ENCODE results near the gene PAX5.
A peak's percentile ranks its signal among the peaks of the same experiment; 100 is the strongest.

Gene PAX5

DNA sequence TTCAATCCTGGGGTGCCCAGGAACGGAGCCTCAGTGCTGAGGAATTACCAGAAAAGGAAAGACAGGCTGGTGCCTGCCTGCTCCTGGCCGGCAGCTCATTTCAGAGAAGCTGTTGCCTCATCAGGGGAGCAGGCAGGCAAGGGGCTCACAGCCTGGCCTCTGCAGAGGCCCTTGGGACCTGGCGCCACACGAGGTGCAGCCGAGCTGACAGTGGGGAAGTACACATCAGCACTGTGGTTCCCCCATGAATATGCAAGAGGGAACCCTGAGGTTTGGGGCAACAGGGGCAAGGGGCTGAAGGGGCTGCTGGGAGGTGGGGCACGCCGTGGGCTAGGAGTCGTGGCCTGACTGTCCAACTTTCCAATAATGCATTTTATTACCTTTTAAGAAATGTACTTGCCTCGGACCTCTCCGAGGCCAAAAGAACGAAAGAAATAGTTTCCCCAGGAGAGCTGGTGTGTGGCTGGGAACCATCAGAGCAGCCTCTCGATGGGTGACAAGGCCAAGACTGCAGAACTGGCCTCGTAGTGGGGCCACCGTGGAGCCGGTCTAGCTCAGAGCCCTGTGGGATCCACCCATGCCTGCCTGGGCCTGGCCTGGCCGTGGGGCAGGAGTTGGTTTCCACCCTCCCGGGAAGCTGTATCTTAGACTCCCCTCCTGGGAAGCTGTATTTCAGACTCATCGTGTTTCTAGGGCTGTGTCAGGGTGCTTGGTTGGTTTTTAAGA, 198.6 kb downstream of the PAX5 start:
- TF ChIP-seq ZBTB20 (tag by site-specific recombination; IDR thresholded peaks at IDR 0.05) (0 out of 2 replicates have a peak, but pooled peaks have one; percentile 12), ZFP69B (tag by site-specific recombination; IDR thresholded peaks at IDR 0.05) (no peak)
- CTCF ChIA-PET: interaction anchor here (0.6 to 1.0 kb wide), 4 partner anchors 38 to 161 kb away, joined by 3 to 5 read pairs (median 3); no protein-coding TSS in a partner anchor
- Histone ChIP-seq H3K36me3 (ENCODE audit: control insufficient read depth in 2 of 2, insufficient read depth in 1 of 2, low read length in 2 of 2) (no peaks in the 10 kb centered on the region), H3K9me3 (ENCODE audit: control insufficient read depth, insufficient read depth, low read depth, low read length) (no peaks in the 10 kb centered on the region), H3K4me1 (ENCODE audit: control insufficient read depth, insufficient read depth, low read length) (no peaks in the 10 kb centered on the region), H3K27ac (ENCODE audit: extremely low read depth, low read depth, low read length) (no peak overlapping the region), H3K4me3 (ENCODE audit: low read depth, low read length) (no peak overlapping the region)
- POLR2A ChIA-PET: no interaction called here

DNA sequence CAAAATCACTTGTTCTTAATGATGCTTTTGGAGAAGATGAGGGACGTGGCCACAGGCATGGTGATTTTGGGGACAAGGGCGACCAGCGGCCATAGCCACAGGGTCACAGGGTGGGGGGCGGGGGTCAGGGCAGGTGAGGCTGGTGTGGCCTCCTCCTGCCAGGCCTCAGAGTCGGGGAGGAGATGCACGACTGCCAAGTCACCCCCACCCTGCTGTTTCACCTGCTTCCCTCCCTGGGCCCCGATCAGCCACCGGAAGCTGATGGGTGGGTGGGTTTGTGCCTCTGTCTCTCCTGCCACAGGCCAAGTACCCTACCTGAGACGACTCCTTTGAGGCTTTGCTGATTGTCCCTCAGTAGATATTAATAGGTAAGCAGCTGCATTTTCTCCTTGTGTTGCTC, 199.3 kb downstream of the PAX5 start:
- H3K9me3 ChIP-seq (ENCODE audit: control insufficient read depth, insufficient read depth, low read depth, low read length): no peaks in the 10 kb centered on the region
- CTCF ChIA-PET: interaction anchor here (0.9 to 1.0 kb wide), 2 partner anchors 158 to 159 kb away, joined by 3 read pairs; no protein-coding TSS in a partner anchor
- POLR2A ChIA-PET: no interaction called here
- H3K4me3 ChIP-seq (ENCODE audit: low read depth, low read length): no peak overlapping the region
- no peaks in the 10 kb centered on the region for H3K4me1 ChIP-seq (ENCODE audit: control insufficient read depth, insufficient read depth, low read length)
- no peaks in the 10 kb centered on the region for H3K36me3 ChIP-seq (ENCODE audit: control insufficient read depth in 2 of 2, insufficient read depth in 1 of 2, low read length in 2 of 2)
- H3K27ac ChIP-seq (ENCODE audit: extremely low read depth, low read depth, low read length): no peak overlapping the region
- TF ChIP-seq, protein P1, sequence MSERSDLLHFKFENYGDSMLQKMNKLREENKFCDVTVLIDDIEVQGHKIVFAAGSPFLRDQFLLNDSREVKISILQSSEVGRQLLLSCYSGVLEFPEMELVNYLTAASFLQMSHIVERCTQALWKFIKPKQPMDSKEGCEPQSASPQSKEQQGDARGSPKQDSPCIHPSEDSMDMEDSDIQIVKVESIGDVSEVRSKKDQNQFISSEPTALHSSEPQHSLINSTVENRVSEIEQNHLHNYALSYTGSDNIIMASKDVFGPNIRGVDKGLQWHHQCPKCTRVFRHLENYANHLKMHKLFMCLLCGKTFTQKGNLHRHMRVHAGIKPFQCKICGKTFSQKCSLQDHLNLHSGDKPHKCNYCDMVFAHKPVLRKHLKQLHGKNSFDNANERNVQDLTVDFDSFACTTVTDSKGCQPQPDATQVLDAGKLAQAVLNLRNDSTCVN (tag by site-specific recombination; optimal IDR thresholded peaks at IDR 0.05): no peak
- TF ChIP-seq ZNF354C (tag by site-specific recombination; IDR thresholded peaks at IDR 0.05; ENCODE audit: borderline replicate concordance, low read depth) (no peak), ZSCAN23 (tag by site-specific recombination; IDR thresholded peaks at IDR 0.05) (no peak), KLF16 (tag by site-specific recombination; IDR thresholded peaks at IDR 0.05) (no peak), ZNF248 (tag by site-specific recombination; IDR thresholded peaks at IDR 0.05) (no peak), ZNF548 (tag by site-specific recombination; IDR thresholded peaks at IDR 0.05) (no peak), ZNF133 (tag by site-specific recombination; IDR thresholded peaks at IDR 0.05) (no peak), ZNF701 (tag by site-specific recombination; IDR thresholded peaks at IDR 0.05) (no peak), ZNF311 (tag by site-specific recombination; IDR thresholded peaks at IDR 0.05; ENCODE audit: borderline replicate concordance) (no peak), PRDM1 (tag by site-specific recombination; IDR thresholded peaks at IDR 0.05) (no peak), ZFHX2 (tag by site-specific recombination; conservative IDR thresholded peaks at IDR 0.05) (no peak), ZNF24 (tag by site-specific recombination; IDR thresholded peaks at IDR 0.05) (no peak), ZNF521 (tag by site-specific recombination; IDR thresholded peaks at IDR 0.05) (no peak)

- H3K9me3 ChIP-seq (ENCODE audit: control insufficient read depth, insufficient read depth, low read depth, low read length): no peaks in the 10 kb centered on the region
- POLR2A ChIA-PET: no interaction called here
- H3K4me3 ChIP-seq (ENCODE audit: low read depth, low read length): no peak overlapping the region
- no peak overlapping the region for H3K27ac ChIP-seq (ENCODE audit: extremely low read depth, low read depth, low read length)
- TF ChIP-seq ZNF621 (tag by site-specific recombination; IDR thresholded peaks at IDR 0.05) (no peak), CTCF (tag by site-specific recombination; IDR thresholded peaks at IDR 0.05) (0 out of 2 replicates have a peak, but pooled peaks have one; percentile 12), ZNF211 (tag by site-specific recombination; IDR thresholded peaks at IDR 0.05; ENCODE audit: low read depth) (no peak)
- TF ChIP-seq, protein P2, sequence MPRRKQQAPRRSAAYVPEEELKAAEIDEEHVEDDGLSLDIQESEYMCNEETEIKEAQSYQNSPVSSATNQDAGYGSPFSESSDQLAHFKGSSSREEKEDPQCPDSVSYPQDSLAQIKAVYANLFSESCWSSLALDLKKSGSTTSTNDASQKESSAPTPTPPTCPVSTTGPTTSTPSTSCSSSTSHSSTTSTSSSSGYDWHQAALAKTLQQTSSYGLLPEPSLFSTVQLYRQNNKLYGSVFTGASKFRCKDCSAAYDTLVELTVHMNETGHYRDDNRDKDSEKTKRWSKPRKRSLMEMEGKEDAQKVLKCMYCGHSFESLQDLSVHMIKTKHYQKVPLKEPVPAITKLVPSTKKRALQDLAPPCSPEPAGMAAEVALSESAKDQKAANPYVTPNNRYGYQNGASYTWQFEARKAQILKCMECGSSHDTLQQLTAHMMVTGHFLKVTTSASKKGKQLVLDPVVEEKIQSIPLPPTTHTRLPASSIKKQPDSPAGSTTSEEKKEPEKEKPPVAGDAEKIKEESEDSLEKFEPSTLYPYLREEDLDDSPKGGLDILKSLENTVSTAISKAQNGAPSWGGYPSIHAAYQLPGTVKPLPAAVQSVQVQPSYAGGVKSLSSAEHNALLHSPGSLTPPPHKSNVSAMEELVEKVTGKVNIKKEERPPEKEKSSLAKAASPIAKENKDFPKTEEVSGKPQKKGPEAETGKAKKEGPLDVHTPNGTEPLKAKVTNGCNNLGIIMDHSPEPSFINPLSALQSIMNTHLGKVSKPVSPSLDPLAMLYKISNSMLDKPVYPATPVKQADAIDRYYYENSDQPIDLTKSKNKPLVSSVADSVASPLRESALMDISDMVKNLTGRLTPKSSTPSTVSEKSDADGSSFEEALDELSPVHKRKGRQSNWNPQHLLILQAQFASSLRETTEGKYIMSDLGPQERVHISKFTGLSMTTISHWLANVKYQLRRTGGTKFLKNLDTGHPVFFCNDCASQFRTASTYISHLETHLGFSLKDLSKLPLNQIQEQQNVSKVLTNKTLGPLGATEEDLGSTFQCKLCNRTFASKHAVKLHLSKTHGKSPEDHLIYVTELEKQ (tag by site-specific recombination; IDR thresholded peaks at IDR 0.05; ENCODE audit: borderline replicate concordance): no peak
- no peaks in the 10 kb centered on the region for H3K4me1 ChIP-seq (ENCODE audit: control insufficient read depth, insufficient read depth, low read length)
- CTCF ChIA-PET: no interaction called here
- no peaks in the 10 kb centered on the region for H3K36me3 ChIP-seq (ENCODE audit: control insufficient read depth in 2 of 2, insufficient read depth in 1 of 2, low read length in 2 of 2)
These were observed 200.1 kb downstream of the PAX5 start for GRCh38 chr9:36833954-36834353.

Data from HEK293 (cell line).